ENCODE measurements around the gene RSPH9. TPM values are rescaled to one million over a fixed set of nuclear protein-coding genes. Genes with fewer than 3 reads are reported as not detected.

The RSPH9 gene
- polyA plus RNA-seq, 2 donors = 0.14 to 0.16 TPM

DNA sequence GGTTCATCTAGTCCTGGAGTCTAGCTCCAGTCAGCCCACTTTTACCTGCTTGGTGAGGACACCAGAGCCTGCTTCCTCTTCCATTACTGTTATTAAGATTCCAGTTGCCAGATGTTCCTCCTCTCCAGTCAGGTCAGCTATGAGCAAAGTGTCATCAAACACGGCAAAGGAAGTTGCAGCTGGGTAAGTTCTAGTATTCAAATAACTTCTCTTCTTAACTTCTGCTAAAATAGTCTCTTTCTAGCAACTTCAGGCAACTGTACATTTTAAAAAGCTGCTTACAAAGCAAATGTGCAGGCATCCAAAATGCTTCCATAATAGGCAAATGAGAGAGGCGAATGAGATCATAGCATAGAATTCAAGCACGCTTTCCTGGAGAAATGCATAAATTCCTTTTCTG is 61.2 kb downstream of the RSPH9 start:
- H3K27me3 ChIP-seq (ENCODE audit: control insufficient read depth in 1 of 2, insufficient read depth in 2 of 2, low read length in 2 of 2) = no peaks in the 10 kb centered on the region
- H3K4me3 ChIP-seq (ENCODE audit: low read depth in 1 of 2, low read length in 2 of 2) = no peak overlapping the region
- H3K4me1 ChIP-seq (ENCODE audit: control insufficient read depth in 2 of 2, insufficient read depth in 2 of 2, low read length in 1 of 2) = peaks cover 3 to 9% of the 10 kb centered on the region in 2 donors
- H3K36me3 ChIP-seq (ENCODE audit: control insufficient read depth in 2 of 2, insufficient read depth in 2 of 2, low read length in 1 of 2) = no peaks in the 10 kb centered on the region
- peak overlapping the region in 1 of 2 donors; percentile 8 for H3K27ac ChIP-seq (ENCODE audit: low read depth in 2 of 2, low read length in 1 of 2)
- 38 to 39% methylated on average over 3 of the region's 3 CpGs for WGBS, 2 donors
- H3K9me3 ChIP-seq (ENCODE audit: control insufficient read depth in 2 of 2, insufficient read depth in 1 of 2, low read depth in 1 of 2, low read length in 1 of 2) = no peaks in the 10 kb centered on the region

DNA sequence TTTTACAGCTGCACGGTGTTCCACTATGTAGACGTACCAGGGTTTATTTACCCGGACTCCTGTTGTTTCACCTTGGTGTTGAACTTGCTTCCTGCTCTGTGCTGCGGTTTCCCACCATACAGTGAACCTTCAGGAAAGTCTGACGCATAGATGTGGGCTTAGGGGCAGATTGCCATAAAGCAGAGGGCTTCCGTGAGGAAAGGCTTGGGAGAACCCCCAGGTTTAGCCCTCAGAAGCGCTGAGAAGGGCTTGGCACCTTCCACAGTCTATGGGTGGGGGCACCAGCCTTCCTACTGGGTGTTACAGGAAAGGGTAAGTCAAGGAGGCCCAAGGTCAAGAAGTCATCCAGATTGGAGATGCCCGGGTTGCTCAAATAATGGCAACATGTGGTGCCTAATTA is 62.0 kb downstream of the RSPH9 start:
- whole genome bisulfite sequencing, 2 donors = 67 to 76% methylated on average over 8 of the region's 8 CpGs
- H3K27ac ChIP-seq (ENCODE audit: low read depth in 2 of 2, low read length in 1 of 2) = no peak overlapping the region
- peaks cover 3 to 9% of the 10 kb centered on the region in 2 donors for H3K4me1 ChIP-seq (ENCODE audit: control insufficient read depth in 2 of 2, insufficient read depth in 2 of 2, low read length in 1 of 2)

GRCh38 chr6:43707269-43707668 is 62.4 kb downstream of the RSPH9 start:
- H3K4me1 ChIP-seq (ENCODE audit: control insufficient read depth in 2 of 2, insufficient read depth in 2 of 2, low read length in 1 of 2) = peaks cover 3 to 5% of the 10 kb centered on the region in 2 donors
- WGBS, 2 donors = 89 to 91% methylated on average over 7 of the region's 7 CpGs
- H3K9me3 ChIP-seq (ENCODE audit: control insufficient read depth in 2 of 2, insufficient read depth in 1 of 2, low read depth in 1 of 2, low read length in 1 of 2) = no peaks in the 10 kb centered on the region
- no peaks in the 10 kb centered on the region for H3K27me3 ChIP-seq (ENCODE audit: control insufficient read depth in 1 of 2, insufficient read depth in 2 of 2, low read length in 2 of 2)
- no peak overlapping the region for H3K4me3 ChIP-seq (ENCODE audit: low read depth in 1 of 2, low read length in 2 of 2)
- no peak overlapping the region for H3K27ac ChIP-seq (ENCODE audit: low read depth in 2 of 2, low read length in 1 of 2)
- no peaks in the 10 kb centered on the region for H3K36me3 ChIP-seq (ENCODE audit: control insufficient read depth in 2 of 2, insufficient read depth in 2 of 2, low read length in 1 of 2)

More for the DNA sequence above, 62.0 kb downstream of the RSPH9 start:
- Histone ChIP-seq H3K27me3 (ENCODE audit: control insufficient read depth in 1 of 2, insufficient read depth in 2 of 2, low read length in 2 of 2) (no peaks in the 10 kb centered on the region), H3K9me3 (ENCODE audit: control insufficient read depth in 2 of 2, insufficient read depth in 1 of 2, low read depth in 1 of 2, low read length in 1 of 2) (no peaks in the 10 kb centered on the region), H3K4me3 (ENCODE audit: low read depth in 1 of 2, low read length in 2 of 2) (no peak overlapping the region), H3K36me3 (ENCODE audit: control insufficient read depth in 2 of 2, insufficient read depth in 2 of 2, low read length in 1 of 2) (no peaks in the 10 kb centered on the region)

GRCh38 chr6:43707767-43708166 is 62.9 kb downstream of the RSPH9 start:
- H3K27ac ChIP-seq (ENCODE audit: low read depth in 2 of 2, low read length in 1 of 2) = no peak overlapping the region
- no peak overlapping the region for H3K4me3 ChIP-seq (ENCODE audit: low read depth in 1 of 2, low read length in 2 of 2)
- H3K36me3 ChIP-seq (ENCODE audit: control insufficient read depth in 2 of 2, insufficient read depth in 2 of 2, low read length in 1 of 2) = no peaks in the 10 kb centered on the region
- peaks cover 3 to 5% of the 10 kb centered on the region in 2 donors for H3K4me1 ChIP-seq (ENCODE audit: control insufficient read depth in 2 of 2, insufficient read depth in 2 of 2, low read length in 1 of 2)
- no peaks in the 10 kb centered on the region for H3K9me3 ChIP-seq (ENCODE audit: control insufficient read depth in 2 of 2, insufficient read depth in 1 of 2, low read depth in 1 of 2, low read length in 1 of 2)
- no peaks in the 10 kb centered on the region for H3K27me3 ChIP-seq (ENCODE audit: control insufficient read depth in 1 of 2, insufficient read depth in 2 of 2, low read length in 2 of 2)
- 64 to 66% methylated on average over 1 of the region's 1 CpG for WGBS, 2 donors

DNA sequence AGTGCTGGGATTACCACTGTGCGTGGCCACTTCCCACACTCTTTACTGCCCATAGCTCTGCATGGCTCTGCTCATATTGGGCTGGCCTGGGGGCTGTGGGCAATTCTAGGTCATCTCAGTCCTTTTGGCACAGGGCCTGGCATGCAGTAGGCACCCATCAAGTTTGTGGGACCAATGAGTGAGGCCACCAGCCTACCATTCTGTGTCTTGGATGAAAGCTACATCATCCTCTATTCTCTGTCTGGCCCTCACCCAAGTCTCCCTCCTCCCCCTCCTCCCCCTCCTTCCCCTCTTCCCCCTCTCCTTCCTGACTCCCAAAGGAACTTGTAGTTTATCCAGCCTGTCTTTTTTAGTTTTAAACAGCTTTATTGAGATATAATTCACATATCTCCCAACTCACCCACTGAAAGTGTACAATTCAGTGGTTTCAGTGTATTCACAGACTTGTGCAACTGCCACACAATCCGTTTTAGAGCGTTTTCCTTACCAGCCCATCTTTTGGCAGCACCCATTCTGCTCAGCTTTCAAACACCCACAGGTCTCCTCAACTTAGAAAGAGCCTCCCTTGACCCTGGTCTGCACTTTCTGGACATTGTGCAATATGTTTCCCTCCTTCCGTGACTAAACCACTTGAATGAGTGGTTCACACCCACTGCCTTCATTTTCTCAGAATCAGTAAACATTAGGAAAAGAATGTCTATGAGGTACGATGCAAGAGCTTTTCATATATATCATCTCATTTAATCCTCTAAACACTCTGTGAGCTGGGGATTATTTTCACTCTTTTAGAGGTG is 64.2 kb downstream of the RSPH9 start:
- H3K27me3 ChIP-seq (ENCODE audit: control insufficient read depth in 1 of 2, insufficient read depth in 2 of 2, low read length in 2 of 2) = no peaks in the 10 kb centered on the region
- H3K4me1 ChIP-seq (ENCODE audit: control insufficient read depth in 2 of 2, insufficient read depth in 2 of 2, low read length in 1 of 2) = peaks cover 0 to 1% of the 10 kb centered on the region in 2 donors
- no peak overlapping the region for H3K4me3 ChIP-seq (ENCODE audit: low read depth in 1 of 2, low read length in 2 of 2)
- 43 to 53% methylated on average over 5 of the region's 5 CpGs for WGBS, 2 donors
- H3K27ac ChIP-seq (ENCODE audit: low read depth in 2 of 2, low read length in 1 of 2) = peak overlapping the region; percentile 43 to 48
- no peaks in the 10 kb centered on the region for H3K36me3 ChIP-seq (ENCODE audit: control insufficient read depth in 2 of 2, insufficient read depth in 2 of 2, low read length in 1 of 2)
- H3K9me3 ChIP-seq (ENCODE audit: control insufficient read depth in 2 of 2, insufficient read depth in 1 of 2, low read depth in 1 of 2, low read length in 1 of 2) = no peaks in the 10 kb centered on the region

DNA sequence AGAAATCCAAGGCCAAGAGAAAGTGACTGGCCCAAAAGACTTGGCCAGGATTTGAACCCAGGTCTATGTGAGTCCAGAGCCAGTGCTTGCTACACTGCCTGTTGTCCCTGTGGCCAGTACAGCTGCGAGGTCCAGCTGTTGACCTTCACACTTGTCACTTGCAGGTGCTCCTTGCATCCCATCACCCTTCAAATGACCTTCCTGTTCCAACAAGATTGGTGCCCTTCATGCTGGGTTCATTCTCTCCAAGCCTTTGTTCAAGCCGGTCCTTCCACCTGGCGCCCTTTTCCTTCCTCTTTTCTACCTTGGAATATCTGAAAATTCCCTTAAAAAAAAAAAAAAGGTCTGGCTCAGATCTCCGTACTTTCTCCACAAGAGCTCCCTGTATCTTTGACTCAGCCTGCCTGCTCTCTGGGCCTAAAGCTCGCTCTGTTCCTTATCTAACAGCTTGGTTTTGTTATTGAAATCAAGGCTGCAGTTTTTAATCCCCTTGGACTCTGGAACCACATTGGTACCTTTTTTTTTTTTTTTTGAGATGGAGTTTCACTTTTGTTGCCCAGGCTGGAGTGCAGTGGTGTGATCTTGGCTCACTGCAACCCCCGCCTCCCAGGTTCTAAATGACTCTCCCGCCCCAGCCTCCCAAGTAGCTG is 64.9 kb downstream of the RSPH9 start:
- H3K27me3 ChIP-seq (ENCODE audit: control insufficient read depth in 1 of 2, insufficient read depth in 2 of 2, low read length in 2 of 2) = no peaks in the 10 kb centered on the region
- H3K4me1 ChIP-seq (ENCODE audit: control insufficient read depth in 2 of 2, insufficient read depth in 2 of 2, low read length in 1 of 2) = peaks cover 0 to 1% of the 10 kb centered on the region in 2 donors
- WGBS, 2 donors = 68 to 83% methylated on average over 7 of the region's 7 CpGs
- no peaks in the 10 kb centered on the region for H3K36me3 ChIP-seq (ENCODE audit: control insufficient read depth in 2 of 2, insufficient read depth in 2 of 2, low read length in 1 of 2)
- no peak overlapping the region for H3K4me3 ChIP-seq (ENCODE audit: low read depth in 1 of 2, low read length in 2 of 2)
- no peaks in the 10 kb centered on the region for H3K9me3 ChIP-seq (ENCODE audit: control insufficient read depth in 2 of 2, insufficient read depth in 1 of 2, low read depth in 1 of 2, low read length in 1 of 2)
- peak overlapping the region; percentile 43 to 85 for H3K27ac ChIP-seq (ENCODE audit: low read depth in 2 of 2, low read length in 1 of 2)

DNA sequence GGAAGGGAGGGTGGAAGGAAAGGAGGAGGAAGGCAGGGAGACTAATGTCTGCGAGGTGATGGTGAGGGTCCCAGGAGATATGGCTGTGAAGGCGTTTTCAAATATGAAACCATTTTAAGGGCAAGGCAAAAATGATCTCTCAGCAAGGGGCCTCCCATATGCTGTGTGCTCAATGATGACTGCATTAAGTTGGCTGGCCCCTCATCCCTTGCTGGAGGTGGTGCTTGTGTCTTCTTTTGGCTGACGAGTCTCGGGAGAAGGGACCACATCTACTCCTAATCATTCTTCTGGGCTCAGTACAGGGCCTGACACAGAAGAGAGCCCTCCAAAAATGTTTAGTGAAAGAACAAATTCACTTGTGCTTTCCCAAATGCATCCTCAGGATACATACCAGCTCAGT is 65.7 kb downstream of the RSPH9 start:
- no peaks in the 10 kb centered on the region for H3K27me3 ChIP-seq (ENCODE audit: control insufficient read depth in 1 of 2, insufficient read depth in 2 of 2, low read length in 2 of 2)
- peaks cover 0 to 1% of the 10 kb centered on the region in 2 donors for H3K4me1 ChIP-seq (ENCODE audit: control insufficient read depth in 2 of 2, insufficient read depth in 2 of 2, low read length in 1 of 2)
- WGBS, 2 donors = 86 to 88% methylated on average over 4 of the region's 4 CpGs
- H3K27ac ChIP-seq (ENCODE audit: low read depth in 2 of 2, low read length in 1 of 2) = no peak overlapping the region
- H3K9me3 ChIP-seq (ENCODE audit: control insufficient read depth in 2 of 2, insufficient read depth in 1 of 2, low read depth in 1 of 2, low read length in 1 of 2) = no peaks in the 10 kb centered on the region
- H3K4me3 ChIP-seq (ENCODE audit: low read depth in 1 of 2, low read length in 2 of 2) = no peak overlapping the region
- H3K36me3 ChIP-seq (ENCODE audit: control insufficient read depth in 2 of 2, insufficient read depth in 2 of 2, low read length in 1 of 2) = no peaks in the 10 kb centered on the region

DNA sequence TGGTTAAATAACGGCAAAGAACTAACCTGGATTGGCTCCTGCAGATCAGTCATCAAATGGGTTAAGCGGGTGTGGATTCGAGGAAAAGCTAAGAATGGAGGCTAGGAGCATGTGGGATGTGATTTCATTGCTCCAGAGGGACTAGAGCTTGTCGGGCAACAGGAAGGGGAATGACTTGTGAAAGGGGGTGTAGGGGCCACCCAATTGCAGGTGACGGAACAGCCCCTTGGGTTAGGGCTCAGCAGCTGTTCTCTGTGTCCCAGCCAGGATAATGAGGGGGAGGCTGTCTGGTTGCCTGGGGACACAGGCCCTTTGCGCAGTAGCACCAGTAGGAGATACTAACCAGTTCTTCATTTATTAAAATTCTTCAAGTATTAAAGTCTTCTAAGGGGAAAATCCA is 67.7 kb downstream of the RSPH9 start:
- WGBS, 2 donors = 81 to 87% methylated on average over 6 of the region's 6 CpGs
- Histone ChIP-seq H3K4me3 (ENCODE audit: low read depth in 1 of 2, low read length in 2 of 2) (no peak overlapping the region), H3K27me3 (ENCODE audit: control insufficient read depth in 1 of 2, insufficient read depth in 2 of 2, low read length in 2 of 2) (no peaks in the 10 kb centered on the region), H3K27ac (ENCODE audit: low read depth in 2 of 2, low read length in 1 of 2) (no peak overlapping the region), H3K9me3 (ENCODE audit: control insufficient read depth in 2 of 2, insufficient read depth in 1 of 2, low read depth in 1 of 2, low read length in 1 of 2) (no peaks in the 10 kb centered on the region), H3K36me3 (ENCODE audit: control insufficient read depth in 2 of 2, insufficient read depth in 2 of 2, low read length in 1 of 2) (no peaks in the 10 kb centered on the region), H3K4me1 (ENCODE audit: control insufficient read depth in 2 of 2, insufficient read depth in 2 of 2, low read length in 1 of 2) (peaks cover 4 to 7% of the 10 kb centered on the region in 2 donors)

DNA sequence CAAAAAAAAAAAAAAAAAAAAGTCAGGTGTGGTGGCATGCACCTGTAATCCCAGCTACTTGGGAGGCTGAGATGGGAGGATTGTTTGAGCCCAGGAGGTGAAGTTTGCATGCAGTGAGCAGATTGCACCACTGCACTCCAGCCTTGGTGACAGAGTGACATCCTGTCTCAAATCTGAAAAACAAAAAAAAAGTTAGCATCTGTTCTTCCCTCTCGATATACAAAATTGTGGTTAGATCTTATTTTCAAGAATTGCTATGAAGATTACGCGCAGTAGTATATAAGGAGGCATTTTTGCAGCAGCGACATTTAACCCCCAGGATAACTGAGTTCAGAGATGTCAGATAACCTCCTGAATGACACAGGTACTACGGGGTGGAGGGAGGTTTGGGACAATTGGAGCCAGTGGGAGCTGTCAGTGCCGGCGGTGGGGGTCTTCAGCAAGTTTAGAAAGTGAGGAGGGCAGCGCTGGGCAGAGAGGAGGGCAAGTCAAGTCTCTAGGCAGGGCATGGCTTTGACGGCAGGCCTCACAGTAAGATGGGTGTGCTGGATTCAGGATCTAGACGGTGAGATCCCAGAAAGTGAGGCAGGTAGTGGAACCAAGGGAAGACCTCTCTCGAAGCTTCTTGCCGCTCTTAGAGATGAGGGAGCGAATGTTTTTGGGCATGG is 68.9 kb downstream of the RSPH9 start:
- no peaks in the 10 kb centered on the region for H3K9me3 ChIP-seq (ENCODE audit: control insufficient read depth in 2 of 2, insufficient read depth in 1 of 2, low read depth in 1 of 2, low read length in 1 of 2)
- WGBS, 2 donors = 93 to 94% methylated on average over 13 of the region's 13 CpGs
- H3K27me3 ChIP-seq (ENCODE audit: control insufficient read depth in 1 of 2, insufficient read depth in 2 of 2, low read length in 2 of 2) = no peaks in the 10 kb centered on the region
- no peak overlapping the region for H3K27ac ChIP-seq (ENCODE audit: low read depth in 2 of 2, low read length in 1 of 2)
- H3K36me3 ChIP-seq (ENCODE audit: control insufficient read depth in 2 of 2, insufficient read depth in 2 of 2, low read length in 1 of 2) = no peaks in the 10 kb centered on the region
- peaks cover 4 to 6% of the 10 kb centered on the region in 2 donors for H3K4me1 ChIP-seq (ENCODE audit: control insufficient read depth in 2 of 2, insufficient read depth in 2 of 2, low read length in 1 of 2)
- no peak overlapping the region for H3K4me3 ChIP-seq (ENCODE audit: low read depth in 1 of 2, low read length in 2 of 2)
